Glutamatergic neuron (in vitro differentiated cells): ENCODE data around the gene TXNDC5. TPM values are rescaled to one million over a fixed set of nuclear protein-coding genes. Genes with fewer than 3 reads are reported as not detected.

Source experiments
- DNase-seq: peaks from one replicate; pipeline ENCODE4 v3.0.0; 2022
- H3K27ac Mint-ChIP-seq: one replicate; pipeline ENCODE4 v1.8.0; 2020; ENCODE audit warnings: mild to moderate bottlenecking, mixed read lengths, inconsistent platforms; ENCODE audit not compliant: unreplicated experiment
- H3K27me3 Mint-ChIP-seq: one replicate; pipeline ENCODE4 v1.8.0; 2020; ENCODE audit warnings: mild to moderate bottlenecking, moderate library complexity, mixed read lengths, inconsistent platforms; ENCODE audit not compliant: unreplicated experiment
- H3K36me3 Mint-ChIP-seq: one replicate; pipeline ENCODE4 v1.8.0; 2020; ENCODE audit warnings: mild to moderate bottlenecking, mixed read lengths, inconsistent platforms; ENCODE audit not compliant: unreplicated experiment
- H3K4me1 Mint-ChIP-seq: one replicate; pipeline ENCODE4 v1.8.0; 2020; ENCODE audit warnings: mild to moderate bottlenecking, low read depth, mixed read lengths, inconsistent platforms; ENCODE audit not compliant: unreplicated experiment
- H3K4me3 Mint-ChIP-seq: one replicate; pipeline ENCODE4 v1.8.0; 2020; ENCODE audit warnings: mild to moderate bottlenecking, mixed read lengths, inconsistent platforms; ENCODE audit not compliant: unreplicated experiment
- H3K9me3 Mint-ChIP-seq: one replicate; pipeline ENCODE4 v1.8.0; 2020; ENCODE audit warnings: mild to moderate bottlenecking, moderate library complexity, mixed read lengths, inconsistent platforms; ENCODE audit not compliant: unreplicated experiment
- CTCF ChIP-seq: fragments of 200-600 bp; sonication (generic); IDR thresholded peaks from one replicate; pipeline ENCODE4 v1.5.0; 2021; ENCODE audit not compliant: partially characterized antibody, unreplicated experiment
- total RNA-seq: library from RNA; stranded (reverse); fragmentation: NEBNext Ultra II Directional; extraction: Animal tissue kit (Norgen Biotek cat#: 25700); gene quantifications from one replicate; pipeline ENCODE4 v1.2.1, GENCODE V29; 2021; ENCODE audit not compliant: unreplicated experiment

Gene TXNDC5
- total RNA-seq, 1 donor from 2014 or later, result 25.3 TPM

DNA sequence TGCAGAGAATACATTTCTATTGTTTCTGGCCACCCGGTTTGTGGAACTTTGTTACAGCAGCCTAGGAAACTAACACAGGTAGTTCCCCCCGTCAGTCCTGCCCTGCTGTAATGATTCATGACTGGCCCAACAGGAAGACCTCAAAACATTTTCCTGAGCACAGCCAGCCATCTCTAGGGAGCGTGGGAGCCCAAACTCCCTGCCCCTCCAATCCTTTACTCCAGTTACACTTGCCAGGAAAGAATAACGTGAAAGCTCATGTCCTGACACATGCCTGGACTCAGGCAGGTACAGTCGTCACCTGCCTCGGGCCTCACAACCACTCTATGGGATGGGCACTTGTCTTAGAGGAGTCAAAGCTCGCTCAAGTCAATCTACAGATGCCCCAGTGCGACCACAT is 8.4 kb downstream of the TXNDC5 start:
- Mint-ChIP-seq H3K27ac (no peak overlapping the region), H3K4me1 (peaks cover 7% of the 10 kb centered on the region), H3K27me3 (no peaks in the 10 kb centered on the region), H3K4me3 (no peak overlapping the region), H3K36me3 (peaks cover 4% of the 10 kb centered on the region), H3K9me3 (peaks cover 3% of the 10 kb centered on the region)
- DNase-seq, result no peak
- no peak for TF ChIP-seq CTCF

- peaks cover 3% of the 10 kb centered on the region for H3K9me3 Mint-ChIP-seq
- DNase-seq, result no peak
- TF ChIP-seq CTCF, result no peak
- no peak overlapping the region for H3K27ac Mint-ChIP-seq
- no peaks in the 10 kb centered on the region for H3K27me3 Mint-ChIP-seq
- H3K36me3 Mint-ChIP-seq, result peaks cover 4% of the 10 kb centered on the region
- H3K4me3 Mint-ChIP-seq, result no peak overlapping the region
- H3K4me1 Mint-ChIP-seq, result peaks cover 7% of the 10 kb centered on the region
Observed at GRCh38 chr6:7901780-7902179, 8.8 kb downstream of the TXNDC5 start.

DNA sequence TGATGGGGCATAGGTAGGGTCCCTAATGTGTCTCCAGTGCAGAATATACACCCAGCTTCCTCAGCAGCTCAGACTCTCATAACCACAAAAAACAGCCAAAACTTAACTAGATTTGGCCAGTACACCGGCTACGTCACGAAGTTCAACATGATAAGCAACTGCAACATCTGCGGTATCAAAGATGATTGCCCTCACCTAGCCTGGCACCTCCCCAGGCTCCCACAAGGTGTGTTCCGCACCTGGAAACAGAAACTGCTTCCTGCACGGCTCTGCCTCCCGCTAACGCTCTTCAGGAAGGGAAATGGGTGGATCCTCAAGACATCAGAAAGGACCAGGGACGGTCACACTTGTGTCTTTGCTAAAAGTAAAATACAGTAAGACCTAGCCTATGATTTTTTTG is 9.5 kb downstream of the TXNDC5 start:
- H3K4me1 Mint-ChIP-seq, result peaks cover 7% of the 10 kb centered on the region
- no peak for TF ChIP-seq CTCF
- peaks cover 4% of the 10 kb centered on the region for H3K36me3 Mint-ChIP-seq
- DNase-seq, result no peak
- H3K9me3 Mint-ChIP-seq, result peaks cover 3% of the 10 kb centered on the region
- H3K27ac Mint-ChIP-seq, result no peak overlapping the region
- H3K4me3 Mint-ChIP-seq, result no peak overlapping the region
- H3K27me3 Mint-ChIP-seq, result no peaks in the 10 kb centered on the region

DNA sequence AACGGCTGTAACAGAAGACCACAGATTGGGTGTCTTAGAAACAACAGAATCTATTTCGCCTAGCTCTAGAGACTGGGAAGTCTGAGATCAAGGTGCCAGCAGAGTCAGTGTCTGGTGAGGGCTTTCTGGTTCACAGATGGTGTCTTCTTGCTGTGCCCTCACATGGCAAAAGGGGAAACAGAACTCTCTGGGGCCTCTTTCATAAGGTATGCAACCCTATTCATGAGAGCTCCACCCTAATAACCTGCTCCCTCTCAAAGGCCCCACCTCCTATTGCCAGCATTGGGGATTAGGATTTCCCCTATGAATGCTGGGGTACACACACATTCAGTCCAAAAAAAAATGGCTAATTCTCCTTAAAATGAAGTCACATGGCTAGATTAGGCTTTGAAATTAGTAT is 10.0 kb downstream of the TXNDC5 start:
- no peak overlapping the region for H3K4me3 Mint-ChIP-seq
- H3K4me1 Mint-ChIP-seq, result peaks cover 7% of the 10 kb centered on the region
- DNase-seq, result no peak
- H3K36me3 Mint-ChIP-seq, result peaks cover 4% of the 10 kb centered on the region
- H3K27ac Mint-ChIP-seq, result no peak overlapping the region
- TF ChIP-seq CTCF, result no peak
- no peaks in the 10 kb centered on the region for H3K27me3 Mint-ChIP-seq
- H3K9me3 Mint-ChIP-seq, result peaks cover 3% of the 10 kb centered on the region

- no peak for TF ChIP-seq CTCF
- Mint-ChIP-seq H3K36me3 (peaks cover 4% of the 10 kb centered on the region), H3K4me1 (peaks cover 7% of the 10 kb centered on the region), H3K9me3 (peaks cover 3% of the 10 kb centered on the region), H3K4me3 (no peak overlapping the region), H3K27me3 (no peaks in the 10 kb centered on the region), H3K27ac (no peak overlapping the region)
- no peak for DNase-seq
Observed at GRCh38 chr6:7899889-7900213, 10.7 kb downstream of the TXNDC5 start.
